Suppressor macrophage treated with lipopolysaccharide for 1 hour (primary cell): ENCODE data around the gene ASTN2.

Experiments
- DNase-seq, 3 donors: peaks; one replicate each; pipeline ENCODE4 v3.0.0-alpha.2; 2020 to 2022

ASTN2 gene

DNA sequence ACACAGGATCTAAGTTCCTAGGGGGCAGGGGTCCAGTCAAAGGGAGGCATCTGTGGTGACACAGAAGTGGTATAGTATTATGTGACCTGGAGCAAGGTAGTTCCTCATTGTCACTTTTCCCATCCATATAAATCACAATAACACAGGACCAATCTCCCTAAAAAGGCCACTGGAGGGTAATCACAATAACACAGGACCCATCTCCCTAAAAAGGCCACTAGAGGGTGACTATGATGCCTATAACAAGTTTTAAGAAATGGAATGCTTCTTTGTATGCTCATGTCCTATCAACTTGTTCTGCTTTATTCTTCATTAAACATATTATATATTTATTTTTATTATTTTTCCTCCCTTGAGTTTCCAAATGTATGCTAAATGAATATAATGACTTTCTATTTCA, 254.6 kb downstream of the ASTN2 start:
- DNase-seq, result peak in 2 of 3 donors; percentile 1 to 4

DNA sequence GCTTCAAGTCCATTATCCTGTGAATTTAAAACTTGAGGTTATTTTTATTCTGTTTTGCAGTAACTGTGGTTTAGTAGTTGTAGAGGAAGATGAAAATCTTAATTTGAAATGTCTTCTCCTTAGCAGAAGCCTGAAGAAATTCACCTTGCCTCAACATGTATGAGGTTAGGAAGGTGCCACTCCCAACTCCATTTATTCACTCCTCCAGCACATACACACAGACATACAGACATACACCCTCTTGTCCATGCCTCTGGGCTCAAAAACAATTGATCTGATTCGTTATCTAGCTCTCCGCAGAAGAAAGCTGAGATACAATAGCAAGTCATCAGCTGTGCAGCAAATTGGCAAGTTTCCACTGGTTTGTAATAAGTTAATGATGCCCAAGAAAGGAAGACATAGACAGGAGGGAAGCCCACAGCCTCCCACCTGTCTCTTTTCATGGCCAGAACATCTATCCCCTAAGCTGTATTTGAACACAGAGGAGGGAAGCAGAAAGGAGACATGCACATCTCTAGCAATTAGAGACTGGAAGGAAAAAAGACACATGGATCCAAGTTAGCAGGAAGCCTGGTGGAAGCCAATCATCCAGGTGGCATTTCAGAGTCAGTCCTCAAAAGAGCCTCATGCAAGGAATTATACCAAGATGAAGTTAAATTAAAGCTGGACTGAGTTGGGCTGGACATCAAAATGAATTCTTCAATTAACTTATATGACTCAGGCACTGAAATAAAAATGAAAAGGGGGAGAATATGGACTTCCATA, 257.9 kb downstream of the ASTN2 start:
- DNase-seq, result no peak

GRCh38 chr9:117156144-117156688, 258.6 kb downstream of the ASTN2 start:
- no peak for DNase-seq

- DNase-seq, result no peak
These were observed 261.8 kb downstream of the ASTN2 start for GRCh38 chr9:117153021-117153420.

- no peak for DNase-seq
These were observed 263.1 kb downstream of the ASTN2 start for GRCh38 chr9:117151716-117152115.

DNA sequence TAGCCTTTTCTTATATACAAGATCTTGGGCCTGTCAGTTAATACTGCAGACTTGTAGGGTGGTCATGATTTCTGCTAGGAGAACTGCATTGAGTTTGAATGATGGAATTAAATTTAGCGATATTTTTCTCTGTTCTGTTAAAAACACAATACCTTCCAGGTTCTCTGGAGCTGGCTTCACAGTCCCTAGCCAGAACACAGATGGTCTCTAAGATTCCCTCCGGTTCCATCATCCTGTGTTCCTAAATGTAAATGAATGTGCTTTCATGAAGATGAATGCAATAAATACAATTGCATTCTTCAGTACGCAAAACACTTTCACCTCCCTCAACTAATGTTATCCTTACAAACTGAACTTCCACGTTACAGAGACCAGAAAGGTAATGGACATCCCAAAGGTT, 264.9 kb downstream of the ASTN2 start:
- no peak for DNase-seq

- DNase-seq, result no peak
These were observed 268.9 kb downstream of the ASTN2 start for GRCh38 chr9:117145811-117146490.

DNA sequence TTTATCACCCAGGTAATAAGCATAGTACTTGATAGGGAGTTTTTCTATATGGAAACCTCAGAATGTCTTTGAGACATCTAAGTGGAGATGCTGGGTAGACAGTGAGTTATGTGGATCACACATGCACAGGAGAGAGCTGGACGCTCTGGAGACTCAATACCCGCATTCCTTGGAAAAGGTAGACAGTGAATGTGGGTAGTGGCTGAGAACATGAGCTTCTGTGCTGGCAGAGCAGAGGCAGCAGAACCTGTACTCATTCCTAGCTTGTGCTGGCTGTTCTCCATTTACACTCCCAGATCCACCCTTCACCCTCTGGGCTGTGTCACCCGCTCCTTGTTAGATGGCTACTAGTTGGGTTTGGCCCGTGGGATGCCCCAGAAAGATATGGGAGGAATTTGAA, 269.8 kb downstream of the ASTN2 start:
- DNase-seq, result no peak

DNA sequence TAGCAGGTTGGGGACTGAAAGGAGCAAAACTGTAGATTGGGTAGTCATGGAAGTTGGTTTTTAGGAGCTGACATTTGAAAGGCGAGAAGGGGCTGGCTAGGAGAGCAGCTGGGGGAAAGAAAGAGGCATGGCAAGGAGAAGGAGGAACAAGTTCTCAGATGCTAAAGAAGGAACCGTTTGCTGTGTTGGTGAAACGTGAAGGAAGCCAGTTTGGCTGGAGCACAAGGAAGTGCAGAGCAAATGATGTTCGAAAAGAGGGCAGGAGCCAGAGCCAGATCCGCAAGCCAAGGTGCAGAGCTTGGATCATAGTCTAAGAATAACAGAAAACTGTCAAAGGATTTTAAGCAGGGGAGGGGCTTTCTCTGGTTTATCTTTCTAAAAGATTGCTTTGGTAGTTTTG, 276.6 kb downstream of the ASTN2 start:
- no peak for DNase-seq

DNA sequence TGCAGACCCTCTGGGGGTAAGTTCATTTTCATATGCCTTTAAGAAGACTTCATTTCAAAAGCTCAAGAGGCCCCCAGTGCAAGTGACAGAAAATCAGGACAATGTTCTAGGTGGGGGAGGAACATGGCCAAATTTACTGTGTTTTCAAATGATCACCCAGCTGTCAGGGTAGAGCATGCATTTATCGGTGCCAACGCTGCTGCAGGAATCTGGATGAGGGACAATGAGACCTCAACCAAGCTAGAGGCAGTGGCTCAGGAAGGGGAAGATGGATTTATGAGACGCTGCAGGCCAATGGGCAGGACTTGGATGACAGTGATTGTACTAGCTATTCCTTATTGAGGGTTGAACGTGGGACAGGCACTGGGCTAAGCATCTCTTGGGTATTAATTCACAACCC, 278.4 kb downstream of the ASTN2 start:
- no peak for DNase-seq

- DNase-seq, result no peak
These were observed 279.3 kb downstream of the ASTN2 start for GRCh38 chr9:117135501-117136098.

DNA sequence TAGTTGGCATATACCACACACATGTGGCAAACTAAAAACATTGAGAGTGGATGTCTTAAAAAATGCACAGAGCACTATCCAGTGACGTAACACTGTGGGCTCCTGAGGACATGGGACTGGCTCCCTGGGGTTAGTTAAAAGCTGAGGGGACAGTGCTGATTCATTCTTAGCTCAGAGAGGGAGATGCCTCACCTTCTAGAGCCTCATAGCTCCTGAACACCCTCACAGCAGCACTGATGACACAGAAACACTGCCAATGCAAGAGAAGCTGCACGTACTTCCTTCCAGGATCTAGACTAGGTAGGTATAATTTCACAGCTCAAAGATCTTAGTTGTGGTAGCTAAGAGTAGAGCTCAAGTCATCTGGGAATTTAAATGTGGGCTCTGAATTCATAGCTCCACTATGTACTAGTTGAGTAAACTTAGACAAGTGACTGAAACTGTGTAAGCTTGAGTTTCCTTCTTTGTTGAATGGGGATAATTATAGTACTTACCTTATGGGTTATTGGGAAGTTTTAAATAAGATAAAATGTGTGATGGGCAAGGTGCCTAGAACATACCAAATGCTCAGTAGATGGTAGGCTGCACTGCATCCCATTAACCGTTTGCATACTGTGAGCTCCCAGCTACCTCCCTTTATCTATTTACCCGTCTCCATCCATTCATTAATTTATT, 279.9 kb downstream of the ASTN2 start:
- DNase-seq, result no peak

DNA sequence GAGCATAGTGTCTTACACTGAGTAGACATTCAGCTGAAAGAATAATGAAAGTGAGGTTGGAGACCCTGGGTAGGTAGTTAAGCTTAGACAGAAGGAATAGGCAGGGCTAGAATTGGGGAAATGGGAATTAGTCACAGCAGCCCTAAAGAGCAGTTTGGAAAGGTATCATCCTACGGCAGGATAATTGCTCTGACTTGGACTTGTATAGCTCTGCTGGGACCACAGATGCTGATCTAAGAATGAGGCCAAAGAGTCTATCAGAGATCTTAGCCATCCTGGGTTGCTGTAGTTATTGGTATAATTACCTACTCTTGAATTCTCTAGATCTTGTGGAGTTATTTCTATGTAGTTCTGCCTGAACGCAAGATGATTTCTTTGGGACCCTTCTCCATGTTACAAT, 288.0 kb downstream of the ASTN2 start:
- no peak for DNase-seq

- no peak for DNase-seq
These were observed 289.3 kb downstream of the ASTN2 start for GRCh38 chr9:117125531-117125930.

DNA sequence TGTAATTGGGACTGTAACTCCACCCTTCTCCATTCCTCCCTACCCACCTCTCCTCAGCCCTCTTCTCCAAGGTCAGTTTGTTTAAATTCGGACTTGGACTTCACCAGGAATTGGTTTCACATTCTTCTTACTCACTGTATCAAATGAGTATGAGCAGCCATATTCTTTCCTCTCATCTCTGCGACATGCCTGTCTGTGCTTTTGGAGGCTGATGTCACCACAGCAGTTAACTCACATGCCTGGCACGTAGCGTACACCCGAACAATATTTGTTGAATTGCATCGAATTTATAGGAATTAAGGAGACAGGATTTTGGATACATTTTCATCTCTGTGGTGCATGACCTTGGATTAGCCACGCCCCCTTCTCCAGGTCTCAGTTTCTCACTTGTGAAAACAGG, 291.1 kb downstream of the ASTN2 start:
- DNase-seq, result no peak

DNA sequence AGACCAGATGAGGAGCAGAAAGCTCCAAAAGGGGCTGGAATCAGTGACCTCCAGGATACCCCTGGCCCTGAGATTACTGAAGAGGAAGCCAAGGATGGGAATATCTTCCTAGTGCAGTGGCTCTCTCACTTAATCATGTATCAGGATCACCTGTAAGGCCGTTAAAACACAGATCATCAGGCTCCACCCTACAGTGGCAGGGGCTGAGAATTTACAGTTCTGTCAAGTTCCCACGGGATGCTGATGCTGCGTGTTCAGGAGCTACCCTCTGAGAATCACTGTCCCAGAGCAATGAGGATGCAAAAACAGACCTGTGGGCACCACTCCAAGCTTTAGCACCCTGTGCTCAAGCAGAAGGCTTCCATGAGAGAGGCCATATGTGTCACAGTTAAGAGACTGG, 291.9 kb downstream of the ASTN2 start:
- no peak for DNase-seq

DNA sequence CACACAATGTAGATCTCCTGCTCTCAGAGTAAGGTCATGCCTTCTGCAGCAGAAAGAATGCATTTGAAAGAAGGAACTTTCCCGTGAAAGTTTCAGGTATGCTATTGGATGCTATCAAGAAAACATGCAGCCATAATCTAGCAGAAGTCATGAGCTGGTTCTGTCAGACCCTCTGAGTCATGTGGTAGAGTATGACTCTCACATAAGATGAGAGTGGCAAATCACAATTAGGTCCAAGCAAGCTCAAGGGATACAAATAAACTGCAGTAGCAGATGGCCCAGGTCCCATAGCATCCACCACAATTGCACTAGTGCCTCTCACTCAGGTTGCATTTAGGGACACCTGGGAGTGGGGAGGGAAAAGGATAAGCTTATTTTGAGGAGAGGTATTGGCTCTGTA, 292.8 kb downstream of the ASTN2 start:
- no peak for DNase-seq

DNA sequence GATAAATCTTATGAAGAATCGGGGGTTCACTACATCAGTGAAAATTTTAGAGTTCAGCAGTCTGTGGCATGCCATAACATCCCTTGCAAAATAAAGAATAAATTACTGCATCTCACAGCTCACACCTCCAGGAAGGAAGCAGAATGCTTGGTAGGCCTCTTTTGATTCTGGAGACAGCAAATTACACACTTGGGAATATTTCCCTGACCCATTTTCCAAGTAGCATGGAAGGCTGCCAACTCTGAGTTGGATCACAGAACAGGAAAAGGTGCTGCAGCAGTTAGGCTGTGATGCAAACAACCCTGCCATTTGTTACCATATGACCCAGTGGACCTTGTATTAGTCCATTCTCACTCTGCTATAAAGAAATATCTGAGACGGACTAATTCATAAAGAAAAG, 293.5 kb downstream of the ASTN2 start:
- DNase-seq, result no peak

DNA sequence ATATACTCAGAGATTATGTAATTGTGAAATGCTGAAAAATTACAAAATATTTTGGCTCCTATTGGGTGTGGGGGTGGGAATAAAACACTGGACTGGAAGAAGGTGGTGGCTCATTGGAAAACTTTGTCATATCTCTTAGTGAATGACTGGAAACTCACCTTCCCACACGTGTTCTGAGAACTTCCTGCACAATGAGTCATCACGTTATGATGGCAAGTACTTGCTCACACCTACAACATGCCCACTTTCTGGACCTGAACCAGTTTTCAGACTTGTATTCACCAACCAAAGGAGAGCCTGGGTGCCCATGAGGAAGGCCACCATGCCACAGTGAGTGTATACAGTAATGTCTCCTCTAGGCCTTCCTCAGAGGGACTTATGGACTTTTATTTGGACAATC, 294.8 kb downstream of the ASTN2 start:
- no peak for DNase-seq

- no peak for DNase-seq
These were observed 298.8 kb downstream of the ASTN2 start for GRCh38 chr9:117116084-117116483.

GRCh38 chr9:117114768-117115167, 300.1 kb downstream of the ASTN2 start:
- DNase-seq, result no peak

DNA sequence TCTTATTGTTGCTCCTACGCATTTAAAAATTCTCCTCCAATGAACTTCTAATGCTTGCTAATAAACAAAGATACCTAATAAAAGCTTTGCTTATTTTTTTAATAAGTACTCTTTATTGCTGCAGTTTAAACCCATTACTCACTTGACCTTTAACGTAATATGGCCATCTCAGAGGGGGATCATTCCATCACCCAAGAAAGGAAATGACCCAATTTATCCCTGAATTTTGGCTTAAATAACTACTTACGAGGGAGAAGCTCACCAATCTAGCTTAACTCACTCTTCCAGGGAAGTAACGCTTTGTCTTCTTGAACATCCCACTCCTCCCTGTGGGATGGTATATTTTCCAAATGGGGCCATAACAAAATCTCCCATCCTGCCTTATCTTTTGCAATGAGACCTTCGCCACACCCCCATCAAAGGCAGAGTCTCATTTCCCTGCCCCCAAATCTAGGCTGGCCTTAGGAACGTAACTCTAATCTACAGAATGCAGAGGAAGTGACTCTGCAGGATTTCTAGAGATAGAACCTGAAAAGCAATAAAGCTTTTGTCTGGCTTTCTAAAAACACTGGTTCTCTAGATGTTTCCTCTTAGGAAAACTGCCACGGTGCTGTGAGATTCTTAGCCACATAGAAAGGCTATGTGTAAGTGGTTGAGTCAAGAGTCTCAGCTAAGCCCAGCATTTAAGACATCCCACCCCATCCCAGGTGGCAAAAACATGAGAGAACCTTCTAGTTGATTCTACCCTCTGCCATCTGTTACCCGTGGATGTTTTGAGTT, 310.0 kb downstream of the ASTN2 start:
- DNase-seq, result peak in 1 of 3 donors; percentile 6

DNA sequence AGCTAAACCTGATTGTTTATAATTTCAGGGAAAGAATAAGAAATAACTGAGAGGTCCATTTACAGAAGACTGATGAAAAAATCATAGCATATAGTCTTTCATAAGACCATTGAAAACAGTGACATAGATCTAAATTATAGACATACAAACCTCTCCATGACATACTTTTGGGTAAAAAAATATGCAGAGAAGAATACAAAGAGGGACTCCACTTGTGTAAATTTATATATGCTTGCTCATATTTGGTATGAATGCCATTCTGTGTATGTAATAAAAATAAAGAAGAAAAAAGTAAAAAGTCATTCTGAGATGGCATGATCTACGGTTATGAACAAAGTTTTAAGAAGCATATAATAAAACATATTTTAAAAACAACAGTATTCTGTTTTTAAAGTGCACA, 310.7 kb downstream of the ASTN2 start:
- peak in 1 of 3 donors; percentile 2 for DNase-seq
